Mononuclear cell (primary cell): ENCODE data around the gene EFNA5. TPM values are rescaled to one million over a fixed set of nuclear protein-coding genes. Genes with fewer than 3 reads are reported as not detected.
"Not testable (repeated sequence)": the region's sequence is repeated elsewhere in the genome, so short reads cannot be mapped to it uniquely, and the experiment has no call there.

Experiments used
- H3K27me3 ChIP-seq: 2 replicates; pipeline ENCODE4 v1.6.0; 2011; ENCODE audit warnings: low read length, control low read depth; ENCODE audit not compliant: insufficient read depth
- H3K4me1 ChIP-seq: 2 replicates; pipeline ENCODE4 v1.5.1; 2011; ENCODE audit warnings: mild to moderate bottlenecking, low read length, control low read depth; ENCODE audit not compliant: insufficient read depth
- H3K4me3 ChIP-seq: 2 replicates; pipeline ENCODE4 v1.5.1; 2011; ENCODE audit warnings: mild to moderate bottlenecking, low read length, moderate library complexity
- H3K9me3 ChIP-seq: 2 replicates; pipeline ENCODE4 v1.5.1; 2011; ENCODE audit warnings: low read depth, mild to moderate bottlenecking, control low read depth, low read length
- total RNA-seq: library from RNA; depleted of rRNA; stranded (reverse); fragments of >200 nt; gene quantifications from one replicate; pipeline ENCODE4 v1.2.3, GENCODE V29; 2012

Gene EFNA5
- total RNA-seq, 1 donor, result 0.84 TPM

GRCh38 chr5:107510125-107510524 is 160.6 kb downstream of the EFNA5 start:
- H3K27me3 ChIP-seq, result no peaks in the 10 kb centered on the region
- no peaks in the 10 kb centered on the region for H3K4me1 ChIP-seq
- H3K9me3 ChIP-seq, result no peaks in the 10 kb centered on the region
- no peak overlapping the region for H3K4me3 ChIP-seq

GRCh38 chr5:107508097-107508496 is 162.6 kb downstream of the EFNA5 start:
- Histone ChIP-seq H3K4me1 (no peaks in the 10 kb centered on the region), H3K27me3 (no peaks in the 10 kb centered on the region), H3K9me3 (no peaks in the 10 kb centered on the region), H3K4me3 (no peak overlapping the region)

GRCh38 chr5:107505763-107506534 is 164.8 kb downstream of the EFNA5 start:
- no peaks in the 10 kb centered on the region for H3K9me3 ChIP-seq
- H3K4me3 ChIP-seq, result no peak overlapping the region
- no peaks in the 10 kb centered on the region for H3K27me3 ChIP-seq
- H3K4me1 ChIP-seq, result no peaks in the 10 kb centered on the region

GRCh38 chr5:107504424-107504823 is 166.3 kb downstream of the EFNA5 start:
- no peaks in the 10 kb centered on the region for H3K27me3 ChIP-seq
- no peaks in the 10 kb centered on the region for H3K9me3 ChIP-seq
- no peaks in the 10 kb centered on the region for H3K4me1 ChIP-seq
- H3K4me3 ChIP-seq, result no peak overlapping the region

- no peaks in the 10 kb centered on the region for H3K9me3 ChIP-seq
- no peaks in the 10 kb centered on the region for H3K4me1 ChIP-seq
- no peak overlapping the region for H3K4me3 ChIP-seq
- no peaks in the 10 kb centered on the region for H3K27me3 ChIP-seq
Measured at GRCh38 chr5:107502676-107503060, 168.1 kb downstream of the EFNA5 start.

GRCh38 chr5:107501965-107502675 is 168.6 kb downstream of the EFNA5 start:
- Histone ChIP-seq H3K4me3 (no peak overlapping the region), H3K27me3 (no peaks in the 10 kb centered on the region), H3K9me3 (no peaks in the 10 kb centered on the region), H3K4me1 (no peaks in the 10 kb centered on the region)

GRCh38 chr5:107500840-107501239 is 169.9 kb downstream of the EFNA5 start:
- Histone ChIP-seq H3K9me3 (no peaks in the 10 kb centered on the region), H3K4me1 (no peaks in the 10 kb centered on the region), H3K4me3 (no peak overlapping the region), H3K27me3 (no peaks in the 10 kb centered on the region)

- Histone ChIP-seq H3K9me3 (no peaks in the 10 kb centered on the region), H3K27me3 (no peaks in the 10 kb centered on the region), H3K4me1 (no peaks in the 10 kb centered on the region), H3K4me3 (no peak overlapping the region)
Measured at GRCh38 chr5:107500347-107500746, 170.4 kb downstream of the EFNA5 start.

- Histone ChIP-seq H3K4me1 (no peaks in the 10 kb centered on the region), H3K9me3 (no peaks in the 10 kb centered on the region), H3K27me3 (no peaks in the 10 kb centered on the region), H3K4me3 (no peak overlapping the region)
Measured at GRCh38 chr5:107499776-107500175, 171.0 kb downstream of the EFNA5 start.

GRCh38 chr5:107499237-107499636 is 171.5 kb downstream of the EFNA5 start:
- H3K9me3 ChIP-seq, result no peaks in the 10 kb centered on the region
- H3K27me3 ChIP-seq, result no peaks in the 10 kb centered on the region
- no peak overlapping the region for H3K4me3 ChIP-seq

GRCh38 chr5:107496466-107496865 is 174.3 kb downstream of the EFNA5 start:
- Histone ChIP-seq H3K9me3 (no peaks in the 10 kb centered on the region), H3K27me3 (no peaks in the 10 kb centered on the region), H3K4me1 (no peaks in the 10 kb centered on the region), H3K4me3 (no peak overlapping the region)

More at GRCh38 chr5:107499237-107499636, 171.5 kb downstream of the EFNA5 start:
- H3K4me1 ChIP-seq, result no peaks in the 10 kb centered on the region

GRCh38 chr5:107494129-107494528 is 176.6 kb downstream of the EFNA5 start:
- not testable (repeated sequence) for H3K4me3 ChIP-seq, H3K27me3 ChIP-seq, H3K9me3 ChIP-seq, H3K4me1 ChIP-seq

GRCh38 chr5:107487056-107487542 is 183.6 kb downstream of the EFNA5 start:
- H3K27me3 ChIP-seq, result no peaks in the 10 kb centered on the region

GRCh38 chr5:107486489-107486888 is 184.2 kb downstream of the EFNA5 start:
- Histone ChIP-seq H3K4me3 (no peak overlapping the region), H3K9me3 (no peaks in the 10 kb centered on the region), H3K27me3 (no peaks in the 10 kb centered on the region), H3K4me1 (peaks cover 9% of the 10 kb centered on the region)

More at GRCh38 chr5:107487056-107487542, 183.6 kb downstream of the EFNA5 start:
- Histone ChIP-seq H3K4me3 (no peak overlapping the region), H3K4me1 (peaks cover 9% of the 10 kb centered on the region), H3K9me3 (no peaks in the 10 kb centered on the region)

- H3K9me3 ChIP-seq, result no peaks in the 10 kb centered on the region
- H3K4me1 ChIP-seq, result peaks cover 9% of the 10 kb centered on the region
- H3K4me3 ChIP-seq, result no peak overlapping the region
- H3K27me3 ChIP-seq, result no peaks in the 10 kb centered on the region
Measured at GRCh38 chr5:107485184-107485583, 185.6 kb downstream of the EFNA5 start.
